Inflammatory macrophage (primary cell): ENCODE measurements around the gene C19orf12.
"Not testable (repeated sequence)": the region's sequence is repeated elsewhere in the genome, so short reads cannot be mapped to it uniquely, and the experiment has no call there.

Source experiments
- DNase-seq, 2 donors: peaks; one replicate each; pipeline ENCODE4 v3.0.0-alpha.2; 2020 to 2022

The C19orf12 gene

GRCh38 chr19:29727906-29728305, 12.8 kb upstream of the C19orf12 start:
- DNase-seq = no peak

DNA sequence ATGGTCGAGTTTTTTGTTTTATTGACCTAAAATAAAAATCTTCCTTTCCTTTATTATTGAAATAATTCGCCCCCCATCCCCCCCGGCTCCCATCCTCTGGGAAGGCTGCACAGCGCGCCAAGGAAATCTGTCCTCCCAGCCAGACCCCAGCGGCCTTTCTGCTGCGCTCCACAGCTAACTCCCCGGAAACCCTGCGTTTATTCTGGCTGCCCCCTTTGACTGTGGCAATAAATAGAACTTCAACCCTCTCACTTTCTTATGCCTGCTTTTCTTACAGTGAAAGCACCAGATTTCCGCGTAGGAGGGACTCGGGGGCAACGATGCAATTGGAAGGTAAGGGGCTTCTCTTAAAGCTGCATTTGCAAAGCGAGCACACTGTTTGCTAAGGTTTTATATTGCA, 9.7 kb upstream of the C19orf12 start:
- DNase-seq = no peak

DNA sequence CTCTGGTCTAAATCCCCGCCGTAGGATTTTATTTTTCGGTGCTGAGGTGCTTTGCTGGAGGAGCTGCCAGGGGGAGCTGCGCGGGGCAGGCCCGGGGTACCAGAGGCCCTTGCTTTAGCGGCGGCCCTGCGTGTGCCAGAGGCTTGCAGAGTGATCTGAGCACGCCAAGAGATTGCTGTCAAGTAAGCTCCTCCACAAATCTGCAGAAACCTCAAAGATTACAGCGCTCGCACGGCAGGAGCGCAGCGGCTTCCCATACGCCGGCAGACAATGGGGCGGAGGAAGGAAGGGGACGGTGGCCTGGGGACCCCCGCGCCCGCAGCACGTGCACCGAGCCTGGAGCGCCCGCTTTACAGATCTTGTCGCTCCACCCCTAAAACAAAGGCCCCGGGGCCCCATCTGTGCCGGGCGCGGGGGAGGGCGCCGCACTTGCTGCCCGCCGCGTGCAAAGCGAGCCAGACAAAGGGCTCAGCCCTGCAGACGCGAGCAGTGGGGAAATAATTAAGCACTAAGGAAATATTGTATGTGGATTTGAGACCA, 9.1 kb upstream of the C19orf12 start:
- DNase-seq = no peak

DNA sequence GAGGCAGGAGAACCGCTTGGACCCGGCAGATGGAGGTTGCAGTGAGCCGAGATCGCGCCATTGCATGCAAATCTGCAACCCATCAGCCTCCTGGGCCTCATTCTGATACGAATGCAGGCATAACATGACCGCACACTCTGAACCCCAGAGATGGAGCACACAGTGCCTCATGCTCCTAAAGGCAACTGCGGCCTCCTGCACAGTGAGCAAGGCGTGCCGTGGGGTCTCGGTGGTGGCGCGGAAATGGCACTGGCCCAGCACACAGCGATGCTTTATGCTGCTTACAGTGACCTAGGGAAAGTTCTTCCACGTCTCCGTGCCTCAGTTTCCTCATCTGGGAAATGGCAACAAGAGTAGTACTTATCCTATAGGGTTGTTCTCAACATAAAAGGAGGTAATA, 2.0 kb upstream of the C19orf12 start:
- no peak for DNase-seq

- DNase-seq = no peak
These were observed 880 bp upstream of the C19orf12 start for GRCh38 chr19:29715701-29716581.

- no peak for DNase-seq
These were observed 599 bp downstream of the C19orf12 start for GRCh38 chr19:29714371-29714952.

DNA sequence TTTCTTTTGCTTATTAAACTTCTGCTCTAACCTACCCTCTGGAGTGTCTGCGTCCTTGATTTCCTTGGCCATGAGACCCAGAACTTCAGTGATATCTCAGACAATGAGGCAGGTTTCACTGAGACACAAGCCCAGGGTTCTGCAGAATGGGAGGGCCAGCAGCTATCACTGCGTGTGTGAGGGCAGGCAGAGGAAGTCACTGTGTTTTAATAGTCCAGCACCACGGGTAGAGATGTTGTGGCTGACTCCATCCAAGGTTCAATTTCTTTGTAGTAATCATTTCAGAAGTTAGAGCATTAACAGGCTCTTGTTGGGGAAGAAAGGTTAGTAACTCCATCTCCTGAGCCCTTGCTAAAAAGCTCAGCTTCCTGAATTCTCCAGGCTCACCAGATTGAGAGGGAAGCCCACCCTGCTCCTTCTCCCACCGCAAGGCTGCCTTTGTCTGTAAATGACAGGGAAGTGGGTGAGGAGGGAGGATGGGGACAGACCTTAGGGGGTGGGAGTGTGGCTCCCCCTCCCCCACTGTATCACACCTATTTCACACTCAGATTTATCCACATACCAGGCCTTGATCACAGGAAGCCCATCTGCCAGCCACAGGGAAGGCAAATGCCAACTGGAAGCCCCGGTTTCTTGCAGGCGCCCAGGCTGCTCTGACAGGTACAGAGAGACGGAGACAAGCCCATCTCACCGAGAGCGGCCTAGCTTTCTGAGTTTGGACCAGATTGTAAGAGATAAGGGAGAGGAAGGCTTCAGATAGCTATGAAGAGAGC, 2.1 kb downstream of the C19orf12 start:
- DNase-seq = no peak

DNA sequence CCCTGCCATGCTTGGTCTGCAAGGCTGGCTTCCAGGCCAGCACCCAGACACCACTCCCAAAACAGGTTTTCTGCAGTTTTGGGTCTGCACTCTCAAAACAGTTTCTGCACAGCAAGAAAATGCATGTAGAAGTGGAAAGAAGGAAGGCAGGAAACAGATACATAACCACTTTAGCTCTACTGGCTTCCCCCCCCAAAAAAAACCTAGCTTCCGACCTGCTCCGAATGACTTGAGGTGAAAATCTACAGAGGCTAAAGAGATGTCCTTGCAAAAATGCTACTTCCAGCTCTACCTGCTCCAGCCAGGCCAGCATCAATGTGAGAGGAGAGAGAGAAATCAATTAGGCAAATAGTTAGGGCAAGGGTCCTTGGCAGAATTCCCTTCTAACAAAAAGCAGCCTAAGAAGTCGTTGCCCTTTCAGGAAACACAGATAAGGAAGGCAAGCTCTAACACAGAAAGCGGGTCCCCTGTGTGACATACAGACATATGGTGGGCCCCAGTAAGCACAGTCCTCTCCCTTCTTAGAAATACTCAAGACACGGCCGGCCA, 3.4 kb downstream of the C19orf12 start:
- DNase-seq = no peak

DNA sequence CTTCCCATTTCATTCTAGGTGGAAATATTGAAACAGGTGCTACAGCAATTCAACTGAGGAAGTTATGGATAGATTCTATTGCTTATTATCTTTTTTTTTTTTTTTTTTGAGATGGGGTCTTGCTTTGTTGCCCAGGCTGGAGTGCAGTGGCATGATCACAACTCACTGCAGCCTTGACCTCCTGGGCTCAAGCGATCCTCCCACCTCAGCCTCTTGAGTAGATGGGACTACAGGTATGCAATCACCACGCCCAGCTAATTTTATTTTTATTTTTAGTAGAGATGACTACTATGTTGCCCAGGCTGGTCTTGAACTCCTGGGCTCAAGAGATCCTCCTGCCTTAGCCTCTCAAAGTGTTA, 5.6 kb downstream of the C19orf12 start:
- not testable (repeated sequence) for DNase-seq

GRCh38 chr19:29708554-29709439, 6.3 kb downstream of the C19orf12 start:
- DNase-seq = no peak

DNA sequence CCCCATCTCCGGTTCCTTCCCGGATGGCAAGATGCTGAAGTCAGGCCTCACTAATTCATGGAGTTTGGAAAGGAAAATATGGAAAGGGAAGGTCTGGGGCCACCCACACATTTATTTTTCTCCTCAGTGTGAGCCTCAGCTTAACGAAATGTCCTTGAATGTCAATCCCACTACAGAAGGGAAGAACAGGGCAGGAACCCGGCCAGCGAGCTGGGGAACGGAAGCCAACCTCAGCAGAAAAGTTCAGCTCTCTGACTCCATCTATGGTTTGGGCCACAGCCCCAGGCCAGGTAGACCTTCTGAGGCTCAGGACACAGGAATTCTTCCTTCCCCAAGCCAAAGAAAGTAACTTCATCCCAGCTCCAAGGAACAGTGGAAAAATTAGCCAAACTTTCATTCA, 8.4 kb downstream of the C19orf12 start:
- DNase-seq = no peak

GRCh38 chr19:29705706-29706105, 9.4 kb downstream of the C19orf12 start:
- DNase-seq = no peak

DNA sequence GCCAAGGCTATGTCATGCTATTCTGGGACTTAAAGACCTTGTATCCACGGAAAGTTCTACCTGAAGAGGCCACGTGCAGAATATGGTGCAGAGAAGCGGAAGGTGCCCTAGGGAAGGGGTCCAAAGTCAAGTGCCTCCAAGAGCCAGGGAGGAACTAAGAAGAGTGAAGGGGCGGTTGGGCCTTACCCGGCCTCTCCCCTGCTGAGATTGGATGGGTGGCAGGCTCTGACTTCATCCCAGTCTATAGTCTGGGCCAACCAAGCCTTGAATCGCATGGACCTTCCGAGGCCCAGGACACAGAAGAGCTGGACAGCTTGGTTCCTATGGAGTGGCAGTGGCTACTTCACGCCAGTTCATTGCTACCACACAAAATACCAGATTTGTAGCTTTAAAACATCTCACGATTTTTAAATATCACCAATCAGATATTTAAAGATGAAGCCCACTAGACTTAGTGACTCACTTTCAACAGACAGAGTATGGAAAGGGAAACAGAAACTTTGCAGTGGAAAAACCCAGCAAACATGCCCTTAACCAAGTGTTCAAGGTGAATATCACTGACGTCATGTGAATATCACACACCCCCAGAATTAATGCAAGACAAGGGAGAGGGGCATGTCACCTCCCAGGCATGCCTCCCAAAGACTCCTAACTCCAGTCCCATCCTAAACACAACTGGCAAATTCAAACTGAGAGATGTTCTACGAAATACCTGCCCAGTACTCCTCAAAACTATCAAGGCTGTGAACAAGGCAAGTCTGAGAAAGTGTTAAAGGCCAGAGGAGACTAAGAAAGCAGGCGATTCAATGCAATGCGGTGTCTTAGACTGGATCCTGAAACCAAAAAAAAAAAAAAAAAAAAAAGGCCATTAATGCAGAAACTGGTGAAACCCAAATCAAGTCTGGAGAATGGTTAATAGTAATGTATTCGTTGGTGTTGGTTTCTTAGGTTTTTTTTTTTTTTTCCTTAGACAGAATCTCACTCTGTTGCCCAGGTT, 10.2 kb downstream of the C19orf12 start:
- DNase-seq = no peak

DNA sequence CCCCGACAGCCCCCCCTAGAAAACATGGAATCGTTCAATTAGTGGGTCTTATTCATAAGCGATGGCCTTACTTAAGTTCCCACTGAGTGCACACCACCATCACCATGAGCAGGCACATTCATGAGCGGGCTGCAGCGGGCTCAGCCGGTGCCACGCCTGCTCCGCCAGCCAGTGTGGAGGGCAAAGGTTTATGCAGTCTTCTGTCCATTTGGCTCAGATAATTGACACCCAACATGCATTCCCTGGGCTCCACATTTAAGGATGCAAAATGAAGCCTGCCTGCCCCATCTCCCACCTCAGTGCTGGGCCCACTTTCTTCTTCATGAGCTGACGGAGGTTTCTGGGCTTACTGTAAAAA, 12.1 kb downstream of the C19orf12 start:
- DNase-seq = no peak

DNA sequence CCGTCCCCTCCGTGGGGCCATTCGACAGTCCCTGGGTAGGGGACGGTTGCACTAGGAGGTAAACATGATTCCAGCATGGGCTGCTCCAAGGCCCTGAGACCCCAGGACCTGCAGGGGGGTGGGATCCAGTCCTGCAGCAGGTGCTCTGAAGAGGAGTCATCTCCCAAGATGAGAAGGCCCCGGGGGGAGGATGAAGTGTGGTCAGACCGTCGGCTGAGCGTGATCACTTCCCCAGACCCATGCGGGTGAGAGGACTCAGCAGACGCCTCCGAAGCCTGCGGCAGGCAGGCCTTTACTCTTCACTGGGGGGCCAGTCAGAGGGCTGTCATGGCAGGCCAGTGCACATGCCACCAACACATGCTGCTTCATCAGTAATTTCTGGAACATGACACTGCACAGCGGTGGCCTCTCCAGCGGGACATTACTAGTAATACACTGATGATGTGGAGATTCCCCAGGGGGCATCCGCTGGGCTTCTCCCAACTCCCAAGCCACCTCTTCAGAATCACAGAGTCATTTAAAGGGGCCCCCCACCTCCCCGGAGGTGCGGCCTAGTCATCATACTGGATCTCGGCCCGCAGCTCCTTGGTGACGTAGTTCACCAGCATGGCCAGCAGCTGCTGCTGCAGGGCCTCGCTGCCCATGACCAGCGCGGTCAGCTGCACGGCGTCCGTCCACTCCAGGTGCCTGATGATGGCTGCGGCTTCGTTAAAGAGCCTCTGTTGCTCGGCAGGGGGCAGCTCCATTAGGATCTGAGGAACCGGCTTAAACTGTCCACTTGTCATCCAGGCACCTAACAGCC, 12.7 kb downstream of the C19orf12 start:
- no peak for DNase-seq

GRCh38 chr19:29700498-29700897, 14.6 kb downstream of the C19orf12 start:
- no peak for DNase-seq

- no peak for DNase-seq
These were observed 15.2 kb downstream of the C19orf12 start for GRCh38 chr19:29699861-29700260.

GRCh38 chr19:29697523-29698261, 17.4 kb downstream of the C19orf12 start:
- DNase-seq = no peak

DNA sequence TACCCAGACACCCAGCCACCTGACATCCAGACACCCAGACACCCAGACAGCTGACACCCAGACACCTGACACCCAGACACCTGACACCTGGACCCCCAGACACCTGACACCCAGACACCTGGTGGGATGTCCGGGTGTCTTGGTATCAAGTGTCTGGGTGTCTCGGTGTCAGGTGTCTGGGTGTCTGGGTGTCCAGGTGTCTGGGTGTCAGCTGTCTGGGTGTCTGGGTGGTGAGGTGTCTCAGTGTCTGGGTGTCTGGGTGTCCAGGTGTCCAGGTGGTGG, 18.6 kb downstream of the C19orf12 start:
- no peak for DNase-seq
